ENCODE results near the gene RGS14. TPM values are rescaled to one million over a fixed set of nuclear protein-coding genes. Genes with fewer than 3 reads are reported as not detected.

Gene RGS14
- total RNA-seq, 4 donors from 2014 or later: 10.2 to 29.6 (median 16.4) TPM

DNA sequence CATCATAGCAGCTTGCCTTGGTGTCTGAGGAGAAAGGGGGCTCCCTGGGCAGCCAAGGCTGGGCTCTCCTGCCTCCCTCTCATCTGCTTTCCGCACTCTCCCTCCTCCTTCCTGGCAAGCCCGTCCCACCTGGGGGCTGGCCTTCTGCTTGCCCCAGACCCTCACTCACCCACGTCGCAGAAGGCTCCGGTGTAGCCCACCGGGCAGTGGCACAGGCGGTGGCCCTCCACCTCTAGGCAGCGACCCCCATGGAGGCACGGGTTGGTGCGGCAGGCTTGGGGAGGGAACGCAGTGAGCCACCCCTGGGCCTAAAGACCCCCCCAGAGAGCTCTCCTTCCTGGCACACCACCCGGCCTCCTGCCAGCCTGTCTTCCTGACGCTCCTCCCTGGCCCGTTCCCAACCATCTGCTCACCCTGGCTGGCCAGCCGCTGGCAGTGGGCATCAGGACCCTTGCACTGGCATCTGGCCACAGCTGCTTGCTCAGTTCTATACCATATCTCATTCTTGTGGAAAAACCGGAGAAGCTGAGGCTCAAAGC is 47.0 kb downstream of the RGS14 start:
- Histone ChIP-seq H3K27ac (peak overlapping the region in 1 of 4 donors; percentile 28), H3K27me3 (peaks cover 3 to 62% of the 10 kb centered on the region in 2 donors), H3K36me3 (no peaks in the 10 kb centered on the region), H3K4me1 (peaks cover 0 to 42% (median 25%) of the 10 kb centered on the region in 4 donors), H3K9me3 (no peaks in the 10 kb centered on the region), H3K4me3 (peak overlapping the region; percentile 31 to 65 (median 54))
- 27 to 36% methylated on average over 11 to 14 of the region's 16 CpGs for WGBS, 2 donors
- TF ChIP-seq, protein P1, sequence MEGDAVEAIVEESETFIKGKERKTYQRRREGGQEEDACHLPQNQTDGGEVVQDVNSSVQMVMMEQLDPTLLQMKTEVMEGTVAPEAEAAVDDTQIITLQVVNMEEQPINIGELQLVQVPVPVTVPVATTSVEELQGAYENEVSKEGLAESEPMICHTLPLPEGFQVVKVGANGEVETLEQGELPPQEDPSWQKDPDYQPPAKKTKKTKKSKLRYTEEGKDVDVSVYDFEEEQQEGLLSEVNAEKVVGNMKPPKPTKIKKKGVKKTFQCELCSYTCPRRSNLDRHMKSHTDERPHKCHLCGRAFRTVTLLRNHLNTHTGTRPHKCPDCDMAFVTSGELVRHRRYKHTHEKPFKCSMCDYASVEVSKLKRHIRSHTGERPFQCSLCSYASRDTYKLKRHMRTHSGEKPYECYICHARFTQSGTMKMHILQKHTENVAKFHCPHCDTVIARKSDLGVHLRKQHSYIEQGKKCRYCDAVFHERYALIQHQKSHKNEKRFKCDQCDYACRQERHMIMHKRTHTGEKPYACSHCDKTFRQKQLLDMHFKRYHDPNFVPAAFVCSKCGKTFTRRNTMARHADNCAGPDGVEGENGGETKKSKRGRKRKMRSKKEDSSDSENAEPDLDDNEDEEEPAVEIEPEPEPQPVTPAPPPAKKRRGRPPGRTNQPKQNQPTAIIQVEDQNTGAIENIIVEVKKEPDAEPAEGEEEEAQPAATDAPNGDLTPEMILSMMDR (IDR thresholded peaks at IDR 0.05): no peak
- no peak for TF ChIP-seq EP300 (IDR thresholded peaks at IDR 0.05)
- no peak for TF ChIP-seq POLR2A (IDR thresholded peaks at IDR 0.05)
- DNase-seq (ENCODE audit: low spot score in 2 of 2): no peak

DNA sequence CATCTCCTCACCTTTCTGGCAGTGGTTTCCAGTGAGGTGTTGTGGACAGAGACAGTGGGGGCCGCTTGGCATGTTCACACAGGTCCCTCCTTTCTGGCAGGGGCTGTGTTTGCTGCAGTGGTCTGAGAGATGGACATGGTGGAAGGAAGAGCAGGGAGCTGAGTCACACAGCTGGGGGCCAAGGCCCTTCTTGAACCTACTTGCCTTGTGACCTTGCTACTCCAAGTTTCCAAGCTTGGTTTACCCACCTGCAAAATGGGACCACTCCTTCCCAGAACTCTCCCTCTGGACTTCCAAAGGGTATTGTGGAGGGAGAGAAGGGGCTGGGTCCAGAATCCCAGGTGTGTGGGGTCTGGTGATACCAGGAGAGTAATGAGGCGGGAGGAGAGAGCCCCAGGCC is 47.6 kb downstream of the RGS14 start:
- WGBS, 2 donors: 89 to 92% methylated on average over 2 of the region's 2 CpGs
- no peak for TF ChIP-seq EP300 (IDR thresholded peaks at IDR 0.05)
- no peak for TF ChIP-seq POLR2A (IDR thresholded peaks at IDR 0.05)
- TF ChIP-seq, protein P1 (IDR thresholded peaks at IDR 0.05): no peak
- peaks cover 3 to 56% of the 10 kb centered on the region in 2 donors for H3K27me3 ChIP-seq
- no peaks in the 10 kb centered on the region for H3K9me3 ChIP-seq
- no peak overlapping the region for H3K4me3 ChIP-seq
- DNase-seq (ENCODE audit: low spot score in 2 of 2): no peak
- no peaks in the 10 kb centered on the region for H3K36me3 ChIP-seq
- peaks cover 0 to 36% (median 22%) of the 10 kb centered on the region in 4 donors for H3K4me1 ChIP-seq
- H3K27ac ChIP-seq: no peak overlapping the region

DNA sequence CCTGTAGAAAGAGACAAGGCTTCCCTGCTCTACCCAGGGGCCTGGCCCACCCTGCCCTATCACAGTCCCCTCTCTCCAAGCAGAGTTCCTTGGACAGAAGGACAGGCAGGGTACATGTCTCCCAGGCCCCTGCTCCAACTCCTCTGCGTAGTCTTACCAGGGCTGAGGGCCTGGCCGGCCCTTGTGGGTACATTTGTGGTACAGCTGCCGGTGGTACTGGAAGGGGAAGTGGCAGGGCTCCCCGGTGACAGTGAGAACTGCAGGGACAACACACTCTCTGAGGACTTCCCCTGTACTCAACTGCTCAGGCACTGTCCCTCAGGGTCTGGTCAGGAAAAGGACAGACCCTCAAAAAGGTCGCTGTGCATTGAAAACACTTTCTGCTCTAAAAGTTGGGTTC is 48.1 kb downstream of the RGS14 start:
- TF ChIP-seq POLR2A (IDR thresholded peaks at IDR 0.05) (no peak), EP300 (IDR thresholded peaks at IDR 0.05) (no peak)
- TF ChIP-seq, protein P1 (IDR thresholded peaks at IDR 0.05): no peak
- H3K36me3 ChIP-seq: no peaks in the 10 kb centered on the region
- DNase-seq (ENCODE audit: low spot score in 2 of 2): no peak
- H3K27ac ChIP-seq: no peak overlapping the region
- no peaks in the 10 kb centered on the region for H3K9me3 ChIP-seq
- peaks cover 0 to 31% (median 21%) of the 10 kb centered on the region in 4 donors for H3K4me1 ChIP-seq
- WGBS, 2 donors: 70 to 85% methylated on average over 4 to 5 of the region's 5 CpGs
- no peak overlapping the region for H3K4me3 ChIP-seq
- peaks cover 3 to 51% of the 10 kb centered on the region in 2 donors for H3K27me3 ChIP-seq

DNA sequence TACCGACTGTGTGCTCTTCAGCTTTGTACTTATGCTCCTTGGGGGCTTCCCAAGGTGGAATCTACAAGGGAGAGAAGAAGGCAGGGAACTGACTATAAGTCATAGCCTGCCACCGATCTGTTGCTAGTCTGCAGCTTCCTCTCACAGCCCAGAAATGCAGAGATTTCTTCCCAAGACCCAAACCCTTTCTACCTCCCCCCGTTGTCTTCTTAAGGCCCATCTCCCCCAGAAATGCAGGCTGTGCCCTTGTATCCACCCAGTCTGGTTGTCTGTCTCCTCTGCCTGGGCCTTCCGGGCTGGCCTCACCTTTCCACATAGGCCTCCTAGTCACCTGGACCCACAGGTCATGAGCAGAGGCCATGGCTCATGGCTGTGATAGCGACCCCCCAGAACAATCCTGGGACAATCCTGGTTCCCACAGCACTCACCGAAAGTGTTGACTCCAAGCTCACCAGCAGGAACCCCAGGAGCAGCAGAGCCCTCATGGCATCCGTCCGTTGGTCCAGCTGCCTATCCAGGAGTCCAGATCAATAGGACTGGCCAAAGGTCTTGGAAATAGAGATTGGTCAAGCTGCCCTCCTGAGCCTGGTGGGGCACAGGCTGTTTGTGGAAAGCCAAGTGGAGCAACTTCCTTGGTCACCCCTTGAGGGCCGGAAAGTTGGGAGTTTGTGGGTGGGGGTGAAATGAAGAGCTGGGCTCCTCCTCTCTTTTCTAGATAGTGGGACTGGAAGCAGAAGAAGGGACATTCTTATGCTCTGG is 51.5 kb downstream of the RGS14 start, which contains the start of gene F12:
F12 (minus strand) TSS at position 522 of the 759 bp plus-strand sequence; CDS start at position 485, 37 bp downstream.
- no peak within 1 kb of the TSS for H3K4me3 ChIP-seq
- H3K27me3 ChIP-seq: peaks cover 0 to 16% of the 10 kb centered on the region in 2 donors
- peaks cover 0 to 7% (median 5%) of the 10 kb centered on the region in 4 donors for H3K4me1 ChIP-seq
- no peak for TF ChIP-seq POLR2A (IDR thresholded peaks at IDR 0.05)
- no peak for TF ChIP-seq EP300 (IDR thresholded peaks at IDR 0.05)
- TF ChIP-seq, protein P1 (IDR thresholded peaks at IDR 0.05): no peak
- DNase-seq (ENCODE audit: low spot score in 2 of 2): no peak
- 87 to 89% methylated on average over 6 to 9 of the region's 9 CpGs for WGBS, 2 donors
- no peak within 1 kb of the TSS for H3K27ac ChIP-seq
- H3K9me3 ChIP-seq: no peaks in the 10 kb centered on the region
- H3K36me3 ChIP-seq: no peaks in the 10 kb centered on the region

DNA sequence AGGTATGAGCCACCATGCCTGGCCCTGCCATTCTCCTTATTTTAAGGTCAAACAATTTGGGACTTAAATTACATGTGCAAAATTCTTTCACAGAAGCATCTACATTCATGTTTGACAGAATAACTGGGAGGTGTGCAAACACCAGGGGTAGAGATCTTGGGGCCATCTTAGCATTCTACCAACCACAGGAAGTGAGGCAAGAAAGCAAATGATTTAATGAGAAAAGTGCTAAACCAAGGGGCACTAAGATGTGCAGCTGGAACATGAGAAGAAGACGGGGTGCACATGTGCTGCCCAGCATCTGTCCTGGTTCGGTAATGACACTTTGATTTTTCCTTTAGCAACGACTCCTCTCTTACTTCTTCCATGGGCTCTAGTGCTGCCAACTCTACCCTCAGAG is 52.9 kb downstream of the RGS14 start:
- TF ChIP-seq EP300 (IDR thresholded peaks at IDR 0.05) (no peak), POLR2A (IDR thresholded peaks at IDR 0.05) (no peak)
- TF ChIP-seq, protein P1 (IDR thresholded peaks at IDR 0.05): no peak
- H3K4me1 ChIP-seq: no peaks in the 10 kb centered on the region
- no peak overlapping the region for H3K4me3 ChIP-seq
- DNase-seq (ENCODE audit: low spot score in 2 of 2): no peak
- no peaks in the 10 kb centered on the region for H3K36me3 ChIP-seq
- H3K9me3 ChIP-seq: no peaks in the 10 kb centered on the region
- peaks cover 0 to 3% of the 10 kb centered on the region in 2 donors for H3K27me3 ChIP-seq
- WGBS, 2 donors: 81 to 85% methylated on average over 3 of the region's 3 CpGs
- no peak overlapping the region for H3K27ac ChIP-seq

Measured in tibial nerve (tissue), 4 donors.